Bronchial epithelial cell (primary cell): ENCODE measurements around the gene PTGES3. TPM values are rescaled to one million over a fixed set of nuclear protein-coding genes. Genes with fewer than 3 reads are reported as not detected.
"Not testable (repeated sequence)": the region's sequence is repeated elsewhere in the genome, so short reads cannot be mapped to it uniquely, and the experiment has no call there.

Experiments
- DNase-seq: peaks from one replicate; pipeline ENCODE4 v3.0.0-alpha.2; 2010; ENCODE audit warnings: low read depth
- FAIRE-seq: peaks from 2 replicates; lab custom pipeline; 2011; peaks lifted over from hg19 to GRCh38; lab: Jason Lieb, UNC
- H3K27me3 ChIP-seq: 2 replicates; pipeline ENCODE4 v1.5.1; 2011; ENCODE audit warnings: low read length; ENCODE audit not compliant: control insufficient read depth, insufficient read depth
- H3K36me3 ChIP-seq: 2 replicates; pipeline ENCODE4 v1.5.1; 2011; ENCODE audit warnings: low read length; ENCODE audit not compliant: control insufficient read depth, insufficient read depth
- H3K4me3 ChIP-seq: 2 replicates; pipeline ENCODE4 v1.5.1; 2011; ENCODE audit warnings: mild to moderate bottlenecking, low read depth, low read length, control low read depth
- CTCF ChIP-seq: IDR thresholded peaks from 2 replicates; pipeline ENCODE4 v1.5.1; 2011; ENCODE audit warnings: mild to moderate bottlenecking, moderate library complexity, low read length, control low read depth, inconsistent platforms; ENCODE audit not compliant: insufficient read depth, severe bottlenecking
- total RNA-seq: library from RNA; depleted of rRNA; stranded (reverse); fragments of >200 nt; gene quantifications from 2 replicates; pipeline ENCODE4 v1.2.1, GENCODE V29; 2014

Gene PTGES3
- 58.4 and 64.3 TPM in 2 replicates for total RNA-seq

DNA sequence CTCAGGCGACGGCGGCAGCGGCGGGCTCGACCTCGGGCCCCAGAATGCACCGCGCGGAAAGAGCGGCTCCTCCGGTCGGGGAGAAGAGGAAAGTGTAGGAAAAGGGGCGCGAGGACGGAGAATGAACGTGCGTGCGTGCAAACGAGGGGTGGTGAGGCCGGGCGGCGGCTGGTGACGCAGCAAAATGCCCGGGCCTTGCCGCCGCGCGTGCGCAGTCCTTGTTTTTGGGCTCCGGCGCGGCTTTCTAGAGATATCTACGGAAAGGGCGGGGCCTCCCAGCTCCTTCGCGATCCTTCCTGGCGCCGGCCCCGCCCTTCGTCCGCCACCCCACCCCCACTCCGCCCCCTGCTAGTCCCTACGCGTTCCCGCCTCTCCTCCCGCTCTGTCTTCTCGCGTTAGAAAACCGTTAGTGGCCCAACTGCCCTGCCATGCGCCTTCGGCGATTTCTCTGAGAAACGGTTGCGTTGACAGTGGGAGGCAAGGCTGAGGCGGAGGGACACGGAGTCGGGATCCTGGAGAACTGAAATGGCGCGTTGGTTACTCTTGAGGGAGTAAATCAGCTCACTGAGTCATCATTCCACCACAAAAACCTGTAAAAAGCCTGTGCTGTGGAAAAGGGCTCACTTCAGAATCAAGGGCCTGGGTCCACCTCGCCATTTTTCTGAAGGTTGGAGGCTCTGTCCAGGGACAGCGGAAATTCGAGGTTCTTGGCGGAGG, at the start of gene PTGES3:
TSS of gene PTGES3 (minus strand) at position 156 of the 717 bp plus-strand sequence. CDS start 285 bp downstream, outside the sequence.
- H3K4me3 ChIP-seq: peak within 1 kb of the TSS; percentile 69
- no peaks in the 10 kb centered on the region for H3K27me3 ChIP-seq
- FAIRE-seq (no peak), DNase-seq (peak; percentile 95)
- TF ChIP-seq CTCF: no peak
- H3K36me3 ChIP-seq: no peaks in the 10 kb centered on the region

DNA sequence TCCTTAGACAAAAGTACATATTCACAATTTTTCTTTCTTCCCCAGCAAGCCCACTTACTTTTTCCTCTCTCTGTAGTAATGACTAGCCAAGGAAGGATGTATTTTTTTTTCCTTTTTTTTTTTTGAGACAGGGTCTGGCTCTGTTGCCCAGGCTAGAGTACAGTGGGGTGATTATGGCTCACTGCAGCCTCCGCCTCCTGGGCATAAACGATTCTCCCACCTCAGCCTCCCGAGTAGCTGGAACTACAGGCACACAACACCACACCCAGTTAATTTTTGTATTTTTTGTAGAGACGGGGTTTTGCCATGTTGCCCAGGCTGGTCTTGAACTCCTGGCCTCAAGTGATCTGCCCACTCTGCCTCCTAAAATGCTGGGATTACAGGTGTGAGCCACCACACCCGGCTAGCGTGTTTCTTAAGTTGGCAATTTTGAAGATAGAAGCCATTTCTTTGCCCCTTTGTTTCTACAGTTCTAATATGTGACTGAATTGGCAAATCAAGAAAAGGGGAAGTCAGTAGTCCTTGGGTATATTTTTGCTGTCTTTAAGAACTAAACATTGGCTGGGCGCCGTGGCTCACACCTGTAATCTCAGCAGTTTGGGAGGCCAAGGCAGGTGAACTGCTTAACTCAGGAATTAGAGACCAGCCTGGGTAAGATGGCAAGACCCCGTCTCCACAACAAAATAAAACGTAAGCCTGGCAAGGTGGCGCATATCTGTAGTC, 40.2 kb upstream of the PTGES3 start:
- no peak for TF ChIP-seq CTCF
- FAIRE-seq: no peak
- Histone ChIP-seq H3K36me3 (no peaks in the 10 kb centered on the region), H3K27me3 (no peaks in the 10 kb centered on the region), H3K4me3 (no peak overlapping the region)
- DNase-seq: no peak

DNA sequence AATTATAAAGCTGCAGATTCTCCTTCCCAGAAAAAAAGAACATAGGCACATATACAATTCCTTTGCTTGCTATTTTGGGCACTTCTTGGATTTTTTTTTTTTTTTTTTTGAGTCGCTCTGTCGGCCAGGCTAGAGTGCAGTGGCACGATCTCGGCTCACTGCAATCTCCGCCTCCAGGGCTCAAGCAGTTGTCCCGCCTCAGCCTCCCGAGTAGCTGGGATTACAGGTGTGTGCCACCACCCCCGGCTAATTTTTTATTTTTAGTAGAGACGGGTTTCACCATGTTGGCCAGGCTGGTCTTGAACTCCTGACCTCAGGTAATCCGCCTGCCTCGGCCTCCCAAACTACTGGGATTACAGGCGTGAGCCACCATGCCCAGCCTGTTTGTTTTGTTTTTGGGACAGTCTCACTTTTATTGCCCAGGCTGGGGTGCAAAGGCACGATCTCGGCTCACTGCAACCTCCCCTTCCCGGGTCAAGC, 38.2 kb upstream of the PTGES3 start:
- not testable (repeated sequence) for FAIRE-seq, H3K27me3 ChIP-seq, H3K36me3 ChIP-seq, DNase-seq, H3K4me3 ChIP-seq

GRCh38 chr12:56725723-56726102, 37.6 kb upstream of the PTGES3 start:
- Histone ChIP-seq H3K27me3 (no peaks in the 10 kb centered on the region), H3K36me3 (peaks cover 6% of the 10 kb centered on the region), H3K4me3 (peak overlapping the region; percentile 68)
- FAIRE-seq: no peak
- no peak for TF ChIP-seq CTCF
- no peak for DNase-seq

GRCh38 chr12:56724972-56725722, 37.1 kb upstream of the PTGES3 start, which contains the start of gene NACA:
Gene NACA, minus strand, starts transcription at chr12:56725299. Its CDS starts 778 bp downstream, at chr12:56724521.
- TF ChIP-seq CTCF: no peak
- peak within 1 kb of the TSS; percentile 68 for H3K4me3 ChIP-seq
- peak; percentile 94 for DNase-seq
- FAIRE-seq: no peak
- no peaks in the 10 kb centered on the region for H3K27me3 ChIP-seq
- peaks cover 6% of the 10 kb centered on the region for H3K36me3 ChIP-seq

- FAIRE-seq: no peak
- H3K27me3 ChIP-seq: no peaks in the 10 kb centered on the region
- peaks cover 10% of the 10 kb centered on the region for H3K36me3 ChIP-seq
Observed at GRCh38 chr12:56724701-56724971, 36.6 kb upstream of the PTGES3 start.

More at GRCh38 chr12:56724701-56724971, 36.6 kb upstream of the PTGES3 start:
- peak; percentile 8 for DNase-seq
- no peak for TF ChIP-seq CTCF
- H3K4me3 ChIP-seq: peak overlapping the region; percentile 68
